Parathyroid adenoma (tissue), 2 donors: ENCODE results near the gene SHROOM3.

Source experiments
- H2AFZ ChIP-seq: fragments of 300-600 bp; sonication (generic); one replicate; pipeline ENCODE4 v1.7.0; 2017; ENCODE audit warnings: antibody characterized with exemption, mild to moderate bottlenecking
- H3K27ac ChIP-seq: fragments of 300-600 bp; sonication (generic); one replicate; pipeline ENCODE4 v1.7.0; 2017
- H3K27me3 ChIP-seq: fragments of 300-600 bp; sonication (generic); one replicate; pipeline ENCODE4 v1.7.0; 2017; ENCODE audit warnings: low read length; ENCODE audit not compliant: control insufficient read depth, insufficient read depth
- H3K36me3 ChIP-seq: fragments of 300-600 bp; sonication (generic); one replicate; pipeline ENCODE4 v1.7.0; 2017; ENCODE audit warnings: low read length; ENCODE audit not compliant: control insufficient read depth, insufficient read depth
- H3K4me1 ChIP-seq: fragments of 300-600 bp; sonication (generic); one replicate; pipeline ENCODE4 v1.7.0; 2017; ENCODE audit warnings: control low read depth
- H3K4me2 ChIP-seq: fragments of 300-600 bp; sonication (generic); one replicate; pipeline ENCODE4 v1.7.0; 2017; ENCODE audit warnings: low read length
- H3K4me3 ChIP-seq: fragments of 300-600 bp; sonication (generic); one replicate; pipeline ENCODE4 v1.7.0; 2017; ENCODE audit warnings: low read depth, low read length
- H3K79me2 ChIP-seq: fragments of 300-600 bp; sonication (generic); one replicate; pipeline ENCODE4 v1.7.0; 2017; ENCODE audit warnings: control low read depth
- H3K9ac ChIP-seq: fragments of 300-600 bp; sonication (generic); one replicate; pipeline ENCODE4 v1.7.0; 2017; ENCODE audit warnings: mild to moderate bottlenecking
- H3K9me3 ChIP-seq: fragments of 300-600 bp; sonication (generic); one replicate; pipeline ENCODE4 v1.7.0; 2017; ENCODE audit warnings: low read length; ENCODE audit not compliant: control insufficient read depth
- CTCF ChIP-seq: fragments of 300-600 bp; sonication (generic); IDR thresholded peaks from one replicate; pipeline ENCODE4 v1.7.0; 2017; ENCODE audit warnings: antibody characterized with exemption, mild to moderate bottlenecking
- donor health status: primary hyperparathyroidism.

Gene SHROOM3

DNA sequence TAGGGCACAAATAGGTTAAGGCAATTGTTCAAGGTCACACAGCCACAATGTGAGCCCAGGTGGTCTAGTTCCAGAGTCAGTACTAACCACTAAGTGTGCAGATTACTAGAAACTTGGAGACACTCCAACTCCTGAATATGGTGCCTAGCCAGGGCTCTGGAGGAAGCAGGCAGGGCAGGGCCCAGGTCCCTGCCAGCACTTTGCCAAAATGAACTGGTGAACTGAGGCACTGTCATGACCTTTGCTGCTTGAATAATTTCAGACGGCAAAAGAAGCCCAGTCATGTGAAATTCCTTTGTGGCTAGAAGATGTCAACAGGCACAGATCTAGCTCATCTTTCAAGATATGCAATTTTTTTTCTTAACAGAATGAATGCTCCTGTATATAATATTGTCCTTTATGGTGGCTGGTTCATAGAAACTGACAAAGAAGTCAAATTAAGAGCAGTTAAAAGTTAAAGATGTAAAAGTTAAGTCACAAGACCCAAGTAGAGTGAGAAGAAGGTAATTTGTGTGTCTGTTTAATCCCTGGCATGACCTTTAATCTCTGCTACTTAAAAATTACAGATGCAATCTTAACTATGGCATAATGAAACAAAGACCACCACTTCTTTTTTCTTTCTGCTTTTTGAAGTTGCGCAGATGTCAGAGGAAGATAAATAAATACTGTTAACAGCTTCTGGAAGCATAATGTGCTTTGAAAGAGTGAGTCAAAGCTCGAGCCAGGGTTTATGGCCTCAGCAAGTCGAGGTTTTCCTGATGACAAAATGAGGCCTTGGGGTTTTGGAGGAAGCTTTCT, 54.1 kb downstream of the SHROOM3 start:
- no peak overlapping the region for H2AFZ ChIP-seq
- no peaks in the 10 kb centered on the region for H3K4me1 ChIP-seq
- TF ChIP-seq CTCF = no peak
- H3K9me3 ChIP-seq = no peaks in the 10 kb centered on the region
- H3K4me3 ChIP-seq = no peak overlapping the region
- no peaks in the 10 kb centered on the region for H3K36me3 ChIP-seq
- no peak overlapping the region for H3K27ac ChIP-seq
- no peaks in the 10 kb centered on the region for H3K27me3 ChIP-seq
- H3K9ac ChIP-seq = no peak overlapping the region
- H3K79me2 ChIP-seq = no peaks in the 10 kb centered on the region
- H3K4me2 ChIP-seq = no peak overlapping the region

- Histone ChIP-seq H3K4me2 (no peak overlapping the region), H3K9me3 (no peaks in the 10 kb centered on the region), H3K27ac (no peak overlapping the region), H3K9ac (no peak overlapping the region), H3K79me2 (no peaks in the 10 kb centered on the region), H3K4me1 (no peaks in the 10 kb centered on the region), H3K4me3 (no peak overlapping the region), H2AFZ (no peak overlapping the region), H3K36me3 (no peaks in the 10 kb centered on the region), H3K27me3 (no peaks in the 10 kb centered on the region)
- TF ChIP-seq CTCF = no peak
Observed at GRCh38 chr4:76489686-76490161, 54.7 kb downstream of the SHROOM3 start.

DNA sequence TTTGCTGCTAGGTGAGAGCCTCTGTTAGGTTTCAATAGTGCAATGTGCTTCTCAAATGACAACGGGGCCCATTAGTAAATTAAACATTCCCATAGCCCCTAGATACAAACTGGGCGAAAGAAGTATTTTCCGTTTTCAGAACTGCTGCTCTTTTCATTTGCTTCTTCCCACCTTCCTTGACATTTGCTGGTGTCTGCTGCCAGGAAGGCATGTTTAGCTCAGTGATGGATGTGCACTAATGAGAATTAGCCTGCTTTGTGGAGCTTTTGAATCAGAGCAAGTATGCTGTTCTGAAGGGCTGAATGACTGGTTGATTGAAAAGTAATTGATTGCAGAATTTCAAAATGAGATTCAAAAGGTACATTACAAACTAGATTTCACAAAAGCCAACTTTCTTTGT, 57.0 kb downstream of the SHROOM3 start:
- Histone ChIP-seq H3K4me3 (no peak overlapping the region), H3K36me3 (no peaks in the 10 kb centered on the region), H3K9ac (no peak overlapping the region), H3K27me3 (no peaks in the 10 kb centered on the region), H3K4me2 (no peak overlapping the region), H3K4me1 (no peaks in the 10 kb centered on the region), H3K79me2 (no peaks in the 10 kb centered on the region), H3K27ac (no peak overlapping the region), H3K9me3 (no peaks in the 10 kb centered on the region), H2AFZ (no peak overlapping the region)
- TF ChIP-seq CTCF = no peak

DNA sequence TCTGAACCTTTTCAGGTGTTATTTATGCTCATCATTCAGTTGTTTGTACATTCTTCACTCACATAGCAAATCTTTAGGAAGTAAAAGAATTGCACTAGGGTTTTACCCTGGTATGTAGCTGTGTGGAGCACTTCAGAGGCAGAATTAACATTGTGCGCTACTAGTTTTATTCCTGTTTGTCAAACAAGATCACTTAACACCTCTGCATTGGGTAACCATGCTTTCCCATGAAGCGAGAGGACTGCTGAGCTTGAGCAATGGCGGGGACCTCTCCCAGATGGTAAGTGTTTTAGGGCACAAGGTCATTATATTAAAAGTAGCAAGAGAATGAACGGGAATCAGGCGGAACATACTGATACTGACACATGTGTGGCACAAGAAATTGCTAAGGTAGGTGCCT, 59.2 kb downstream of the SHROOM3 start:
- no peak for TF ChIP-seq CTCF
- Histone ChIP-seq H3K9ac (no peak overlapping the region), H3K4me3 (no peak overlapping the region), H3K79me2 (no peaks in the 10 kb centered on the region), H3K27ac (no peak overlapping the region), H2AFZ (no peak overlapping the region), H3K9me3 (no peaks in the 10 kb centered on the region), H3K36me3 (no peaks in the 10 kb centered on the region), H3K4me2 (no peak overlapping the region), H3K27me3 (no peaks in the 10 kb centered on the region), H3K4me1 (no peaks in the 10 kb centered on the region)
